HepG2 (cell line): ENCODE data around the gene PWP1. TPM values are rescaled to one million over a fixed set of nuclear protein-coding genes. Genes with fewer than 3 reads are reported as not detected.

ENCODE experiments used
- CAMTA2 ChIP-seq: sonication (generic); formaldehyde crosslinking; IDR thresholded peaks from 2 replicates; pipeline ENCODE4 v1.4.0; 2020; ENCODE audit warnings: mild to moderate bottlenecking, missing genetic modification reagents, borderline replicate concordance
- CCDC6 ChIP-seq: sonication (generic); formaldehyde crosslinking; IDR thresholded peaks from 2 replicates; pipeline ENCODE4 v1.8.1; 2022; ENCODE audit warnings: mild to moderate bottlenecking, missing genetic modification reagents, moderate library complexity
- KLF11 ChIP-seq: IDR thresholded peaks from 2 replicates; pipeline ENCODE4 v1.6.1; 2016; ENCODE audit warnings: missing compliant biosample characterization
- NR2F6 ChIP-seq, 2 experiments: IDR thresholded peaks; 2 replicates each; pipeline ENCODE4 v1.6.1; 2016; ENCODE audit warnings: antibody characterized with exemption in 1 of 2, mild to moderate bottlenecking in 1 of 2
- SALL1 ChIP-seq: sonication (generic); formaldehyde crosslinking; IDR thresholded peaks from 2 replicates; pipeline ENCODE4 v1.8.0; 2022; ENCODE audit warnings: mild to moderate bottlenecking, missing genetic modification reagents
- SP140L ChIP-seq: sonication (generic); formaldehyde crosslinking; IDR thresholded peaks from 2 replicates; pipeline ENCODE4 v1.4.0; 2020; ENCODE audit warnings: missing genetic modification reagents, borderline replicate concordance
- SP2 ChIP-seq: sonication (generic); formaldehyde crosslinking; IDR thresholded peaks from 2 replicates; pipeline ENCODE4 v1.5.1; 2020; ENCODE audit warnings: mild to moderate bottlenecking, missing genetic modification reagents
- SRF ChIP-seq: IDR thresholded peaks from 2 replicates; pipeline ENCODE4 v1.6.1; 2011; ENCODE audit warnings: mild to moderate bottlenecking, low read depth, low read length, moderate library complexity
- ZNF329 ChIP-seq: sonication (generic); formaldehyde crosslinking; IDR thresholded peaks from 2 replicates; pipeline ENCODE4 v1.9.0; 2021; ENCODE audit warnings: low read depth, mild to moderate bottlenecking, missing genetic modification reagents
- ZNF33A ChIP-seq: sonication (generic); formaldehyde crosslinking; IDR thresholded peaks from 2 replicates; pipeline ENCODE4 v1.5.1; 2020; ENCODE audit warnings: missing genetic modification reagents, mild to moderate bottlenecking, moderate library complexity, borderline replicate concordance
- ZNF543 ChIP-seq: sonication (generic); formaldehyde crosslinking; IDR thresholded peaks from 2 replicates; pipeline ENCODE4 v1.4.0; 2020; ENCODE audit warnings: mild to moderate bottlenecking, missing genetic modification reagents
- ZNF577 ChIP-seq: sonication (generic); formaldehyde crosslinking; IDR thresholded peaks from 2 replicates; pipeline ENCODE4 v1.4.0; 2020; ENCODE audit warnings: mild to moderate bottlenecking, low read depth, missing genetic modification reagents, borderline replicate concordance
- ZNF776 ChIP-seq: sonication (generic); formaldehyde crosslinking; IDR thresholded peaks from 2 replicates; pipeline ENCODE4 v1.4.0; 2020; ENCODE audit warnings: mild to moderate bottlenecking, missing genetic modification reagents
- polyA plus RNA-seq, 8 experiments: library from polyadenylated mRNA; depleted of rRNA in 3 of 8; stranded (reverse) in 7 of 8; unstranded in 1 of 8; fragments of >200 nt; fragmentation: Illumina TruSeq in 4 of 8; extraction: Trizol in 4 of 8; gene quantifications; 2 replicates each; pipeline versions ENCODE4 v1.2.1 to v1.2.3, GENCODE V29; 2011 to 2016; ENCODE audit warnings: low read depth in 4 of 8, missing spikeins in 1 of 8, mixed read lengths in 1 of 8; ENCODE audit not compliant: insufficient read depth in 1 of 8
- total RNA-seq, 5 experiments: library from RNA; depleted of rRNA; stranded (reverse); fragments of >200 nt; fragmentation: Illumina TruSeq; extraction: Trizol; gene quantifications; 2 replicates each; pipeline ENCODE4 v1.2.3, GENCODE V29; 2016; ENCODE audit warnings: low read depth in 1 of 5
- TF ChIP-seq, protein P1 (sequence below), 2 experiments: IDR thresholded peaks; 2 replicates each; pipeline ENCODE4 v1.6.1; 2011 to 2012; ENCODE audit warnings: low read length in 2 of 2, borderline replicate concordance in 1 of 2, low read depth in 1 of 2, mild to moderate bottlenecking in 1 of 2, moderate library complexity in 1 of 2
- TF ChIP-seq, protein P2 (sequence below): sonication (generic); formaldehyde crosslinking; IDR thresholded peaks from 2 replicates; pipeline ENCODE4 v1.9.0; 2022; ENCODE audit warnings: missing genetic modification reagents, mild to moderate bottlenecking, borderline replicate concordance
- TF ChIP-seq, protein P3 (sequence below): sonication (generic); formaldehyde crosslinking; conservative IDR thresholded peaks from 2 replicates; pipeline ENCODE4 v1.4.0; 2020; ENCODE audit warnings: missing genetic modification reagents

Gene PWP1
- total and polyA plus RNA-seq, 2 of the 13 experiments (the other 11 are each of a cell fraction or from before 2014, with no cell fraction given): 65.9 to 70.2 TPM

DNA sequence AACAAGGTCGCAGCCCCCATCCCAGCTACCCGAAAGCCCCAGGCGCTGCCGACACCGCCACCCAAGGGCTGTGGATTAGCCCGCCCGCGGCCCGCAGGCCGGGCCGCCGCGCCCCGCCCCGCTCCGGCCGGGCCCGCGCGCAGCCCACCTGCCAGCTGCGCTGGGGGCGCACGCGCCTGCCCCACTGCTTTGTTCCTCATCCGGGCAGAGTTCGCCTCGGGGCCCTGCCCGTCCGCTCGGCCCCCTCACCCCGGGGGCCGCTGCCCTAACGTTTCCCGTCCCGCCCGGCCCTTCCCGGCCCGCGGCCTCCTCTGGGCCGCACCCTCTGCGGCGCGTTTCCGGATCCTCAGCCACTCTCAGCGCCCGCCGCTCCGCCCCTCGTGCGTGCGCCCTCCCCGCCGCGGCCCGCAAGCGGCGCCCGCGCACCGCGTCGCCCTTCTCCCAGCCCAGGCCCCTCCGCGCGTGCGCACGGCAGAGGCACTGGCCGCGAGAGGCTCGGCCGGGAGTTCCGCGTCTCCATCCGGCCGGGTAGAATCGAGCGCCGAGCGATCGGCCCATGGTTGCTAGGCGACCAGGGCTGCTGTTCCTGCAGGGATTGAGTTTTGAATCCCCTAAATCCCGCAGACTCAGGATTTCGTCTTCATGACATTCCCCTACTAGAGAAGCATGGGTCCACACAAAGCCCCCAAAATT, 75.4 kb downstream of the PWP1 start, which contains the start of gene PRDM4 (continued):
- no peak for TF ChIP-seq ZNF329
- no peak for TF ChIP-seq KLF11 (CRISPR knock-in tag)
- TF ChIP-seq ZNF543: no peak
- TF ChIP-seq ZNF776 (CRISPR knock-in tag): peak; percentile 20; the same call in 1 of the 2 replicates
- no peak for TF ChIP-seq ZNF577 (CRISPR knock-in tag)
- TF ChIP-seq CAMTA2 (CRISPR knock-in tag): no peak
- no peak for TF ChIP-seq CCDC6
- no peak for TF ChIP-seq ZNF33A
- TF ChIP-seq, protein P1, sequence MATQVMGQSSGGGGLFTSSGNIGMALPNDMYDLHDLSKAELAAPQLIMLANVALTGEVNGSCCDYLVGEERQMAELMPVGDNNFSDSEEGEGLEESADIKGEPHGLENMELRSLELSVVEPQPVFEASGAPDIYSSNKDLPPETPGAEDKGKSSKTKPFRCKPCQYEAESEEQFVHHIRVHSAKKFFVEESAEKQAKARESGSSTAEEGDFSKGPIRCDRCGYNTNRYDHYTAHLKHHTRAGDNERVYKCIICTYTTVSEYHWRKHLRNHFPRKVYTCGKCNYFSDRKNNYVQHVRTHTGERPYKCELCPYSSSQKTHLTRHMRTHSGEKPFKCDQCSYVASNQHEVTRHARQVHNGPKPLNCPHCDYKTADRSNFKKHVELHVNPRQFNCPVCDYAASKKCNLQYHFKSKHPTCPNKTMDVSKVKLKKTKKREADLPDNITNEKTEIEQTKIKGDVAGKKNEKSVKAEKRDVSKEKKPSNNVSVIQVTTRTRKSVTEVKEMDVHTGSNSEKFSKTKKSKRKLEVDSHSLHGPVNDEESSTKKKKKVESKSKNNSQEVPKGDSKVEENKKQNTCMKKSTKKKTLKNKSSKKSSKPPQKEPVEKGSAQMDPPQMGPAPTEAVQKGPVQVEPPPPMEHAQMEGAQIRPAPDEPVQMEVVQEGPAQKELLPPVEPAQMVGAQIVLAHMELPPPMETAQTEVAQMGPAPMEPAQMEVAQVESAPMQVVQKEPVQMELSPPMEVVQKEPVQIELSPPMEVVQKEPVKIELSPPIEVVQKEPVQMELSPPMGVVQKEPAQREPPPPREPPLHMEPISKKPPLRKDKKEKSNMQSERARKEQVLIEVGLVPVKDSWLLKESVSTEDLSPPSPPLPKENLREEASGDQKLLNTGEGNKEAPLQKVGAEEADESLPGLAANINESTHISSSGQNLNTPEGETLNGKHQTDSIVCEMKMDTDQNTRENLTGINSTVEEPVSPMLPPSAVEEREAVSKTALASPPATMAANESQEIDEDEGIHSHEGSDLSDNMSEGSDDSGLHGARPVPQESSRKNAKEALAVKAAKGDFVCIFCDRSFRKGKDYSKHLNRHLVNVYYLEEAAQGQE (IDR thresholded peaks at IDR 0.05; ENCODE audit: borderline replicate concordance in 1 of 2, low read depth in 1 of 2, low read length in 2 of 2): no peak
- TF ChIP-seq SP140L (CRISPR knock-in tag): no peak
- peak; percentile 51 for TF ChIP-seq SALL1
- TF ChIP-seq NR2F6 (IDR thresholded peaks at IDR 0.05): no peak
- TF ChIP-seq NR2F6 (CRISPR knock-in tag; IDR thresholded peaks at IDR 0.05): no peak
- TF ChIP-seq SRF: peak; percentile 90
- TF ChIP-seq, protein P2, sequence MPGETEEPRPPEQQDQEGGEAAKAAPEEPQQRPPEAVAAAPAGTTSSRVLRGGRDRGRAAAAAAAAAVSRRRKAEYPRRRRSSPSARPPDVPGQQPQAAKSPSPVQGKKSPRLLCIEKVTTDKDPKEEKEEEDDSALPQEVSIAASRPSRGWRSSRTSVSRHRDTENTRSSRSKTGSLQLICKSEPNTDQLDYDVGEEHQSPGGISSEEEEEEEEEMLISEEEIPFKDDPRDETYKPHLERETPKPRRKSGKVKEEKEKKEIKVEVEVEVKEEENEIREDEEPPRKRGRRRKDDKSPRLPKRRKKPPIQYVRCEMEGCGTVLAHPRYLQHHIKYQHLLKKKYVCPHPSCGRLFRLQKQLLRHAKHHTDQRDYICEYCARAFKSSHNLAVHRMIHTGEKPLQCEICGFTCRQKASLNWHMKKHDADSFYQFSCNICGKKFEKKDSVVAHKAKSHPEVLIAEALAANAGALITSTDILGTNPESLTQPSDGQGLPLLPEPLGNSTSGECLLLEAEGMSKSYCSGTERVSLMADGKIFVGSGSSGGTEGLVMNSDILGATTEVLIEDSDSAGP (CRISPR knock-in tag): peak; percentile 23; the same call in 1 of the 2 replicates
- no peak for TF ChIP-seq SP2 (CRISPR knock-in tag)
- TF ChIP-seq, protein P3, sequence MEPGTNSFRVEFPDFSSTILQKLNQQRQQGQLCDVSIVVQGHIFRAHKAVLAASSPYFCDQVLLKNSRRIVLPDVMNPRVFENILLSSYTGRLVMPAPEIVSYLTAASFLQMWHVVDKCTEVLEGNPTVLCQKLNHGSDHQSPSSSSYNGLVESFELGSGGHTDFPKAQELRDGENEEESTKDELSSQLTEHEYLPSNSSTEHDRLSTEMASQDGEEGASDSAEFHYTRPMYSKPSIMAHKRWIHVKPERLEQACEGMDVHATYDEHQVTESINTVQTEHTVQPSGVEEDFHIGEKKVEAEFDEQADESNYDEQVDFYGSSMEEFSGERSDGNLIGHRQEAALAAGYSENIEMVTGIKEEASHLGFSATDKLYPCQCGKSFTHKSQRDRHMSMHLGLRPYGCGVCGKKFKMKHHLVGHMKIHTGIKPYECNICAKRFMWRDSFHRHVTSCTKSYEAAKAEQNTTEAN: no peak; the same call in 1 of the 2 replicates
